NOMO-1 treated with dmso at 0.1 percent for 144 hours (cell line): ENCODE data around the gene NDOR1.

Experiments used
- DNase-seq: peaks from one replicate; lab custom pipeline; 2025; ENCODE audit not compliant: unreplicated experiment; lab: John Stamatoyannopoulos, UW

Gene NDOR1

GRCh38 chr9:137198051-137198901 lies 7.2 kb upstream of the NDOR1 start:
- DNase-seq = no peak

DNA sequence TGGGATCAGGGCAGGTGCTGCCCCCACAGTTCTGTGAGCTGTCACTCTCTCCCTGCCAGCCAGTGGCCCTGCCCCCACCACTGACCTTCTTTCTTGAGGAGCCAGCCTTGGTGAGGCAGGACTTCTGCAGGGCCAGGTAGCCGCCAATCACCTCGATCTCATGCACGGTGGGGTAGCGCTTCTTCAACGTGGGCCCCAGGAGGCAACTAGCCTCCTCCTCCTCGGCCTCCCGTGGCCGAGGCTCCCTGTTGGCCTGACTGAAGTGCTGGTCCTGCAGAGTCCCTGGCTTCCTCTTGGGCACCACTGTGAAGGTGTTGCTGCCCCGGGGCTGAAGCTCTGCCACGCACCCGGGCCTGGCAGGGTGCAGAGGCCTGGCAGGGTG lies 6.6 kb upstream of the NDOR1 start:
- no peak for DNase-seq

DNA sequence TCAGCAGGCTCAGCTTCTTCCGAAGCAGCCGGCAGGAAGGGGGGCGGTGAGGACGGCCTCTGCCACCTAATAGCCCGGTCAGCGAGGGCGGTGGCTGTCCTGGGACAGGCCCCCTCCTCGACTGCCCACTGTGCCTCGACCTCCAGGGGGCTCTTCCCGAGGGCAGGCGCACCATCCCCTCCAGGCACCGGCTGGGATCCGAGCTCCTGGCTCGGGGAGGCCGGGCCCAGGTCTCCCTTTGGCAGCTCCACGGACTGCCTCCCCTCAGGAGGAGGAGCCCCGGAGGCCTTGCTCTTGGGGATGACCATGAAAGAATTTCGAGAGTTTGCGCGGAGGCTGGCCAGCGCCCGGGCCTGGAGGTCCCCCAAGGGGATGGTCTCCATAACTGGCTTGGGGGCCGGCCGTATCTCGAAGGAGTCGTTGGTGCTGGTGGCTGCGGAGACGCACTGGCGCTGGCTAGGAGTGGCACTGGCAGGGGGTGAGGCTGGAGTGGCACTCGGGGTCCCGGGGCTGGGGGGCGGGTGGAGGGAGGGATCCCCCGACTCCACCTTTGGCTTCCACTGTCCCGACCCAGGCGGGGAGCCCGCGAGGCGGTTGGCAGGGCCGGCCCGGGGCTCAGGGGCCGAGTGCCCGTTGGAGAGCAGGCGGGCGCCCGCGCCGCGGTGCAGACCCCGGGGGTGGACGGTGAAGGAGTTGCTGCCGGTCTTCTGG lies 5.9 kb upstream of the NDOR1 start:
- no peak for DNase-seq

- peak; percentile 100 for DNase-seq
Measured at GRCh38 chr9:137200311-137201204, 4.9 kb upstream of the NDOR1 start, which contains the start of gene TPRN. Gene TPRN (minus strand): TSS chr9:137200741. CDS start chr9:137200711, 30 bp downstream.

- DNase-seq = no peak
Measured at GRCh38 chr9:137201205-137201868, 4.2 kb upstream of the NDOR1 start.

DNA sequence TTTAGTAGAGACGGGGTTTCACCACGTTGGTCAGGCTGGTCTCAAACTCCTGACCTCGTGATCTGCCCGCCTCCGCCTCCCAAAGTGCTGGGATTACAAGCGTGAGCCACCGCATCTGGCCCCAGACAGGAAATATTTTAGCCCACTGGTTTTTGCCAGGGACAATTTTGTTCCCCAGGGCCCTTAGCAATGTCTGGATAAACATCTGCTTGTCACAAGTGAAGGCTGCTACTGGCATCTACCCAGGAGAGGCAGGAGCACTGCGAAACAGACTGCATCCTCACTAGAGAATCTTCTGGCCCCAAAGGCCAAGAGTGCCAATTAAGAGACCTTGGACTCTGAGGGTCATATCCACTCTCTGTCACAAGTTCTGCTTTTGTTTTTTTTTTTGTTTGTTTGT lies 2.5 kb upstream of the NDOR1 start:
- no peak for DNase-seq

DNA sequence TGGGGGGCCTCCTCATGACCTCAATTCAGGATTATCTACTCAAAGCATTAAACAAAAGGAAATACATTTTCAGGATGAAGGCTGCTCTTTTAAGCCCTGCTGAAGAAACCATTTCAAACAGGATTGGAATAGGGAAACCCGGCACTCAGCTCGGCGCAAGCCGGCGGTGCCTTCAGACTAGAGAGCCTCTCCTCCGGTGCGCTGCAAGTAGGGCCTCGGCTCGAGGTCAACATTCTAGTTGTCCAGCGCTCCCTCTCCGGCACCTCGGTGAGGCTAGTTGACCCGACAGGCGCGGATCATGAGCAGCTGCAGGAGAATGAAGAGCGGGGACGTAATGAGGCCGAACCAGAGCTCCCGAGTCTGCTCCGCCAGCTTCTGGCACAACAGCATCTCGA lies 772 bp upstream of the NDOR1 start:
- DNase-seq = no peak

- no peak for DNase-seq
Measured at GRCh38 chr9:137206602-137207001, 1.1 kb downstream of the NDOR1 start.

- DNase-seq = no peak
Measured at GRCh38 chr9:137211532-137211931, 6.0 kb downstream of the NDOR1 start.

DNA sequence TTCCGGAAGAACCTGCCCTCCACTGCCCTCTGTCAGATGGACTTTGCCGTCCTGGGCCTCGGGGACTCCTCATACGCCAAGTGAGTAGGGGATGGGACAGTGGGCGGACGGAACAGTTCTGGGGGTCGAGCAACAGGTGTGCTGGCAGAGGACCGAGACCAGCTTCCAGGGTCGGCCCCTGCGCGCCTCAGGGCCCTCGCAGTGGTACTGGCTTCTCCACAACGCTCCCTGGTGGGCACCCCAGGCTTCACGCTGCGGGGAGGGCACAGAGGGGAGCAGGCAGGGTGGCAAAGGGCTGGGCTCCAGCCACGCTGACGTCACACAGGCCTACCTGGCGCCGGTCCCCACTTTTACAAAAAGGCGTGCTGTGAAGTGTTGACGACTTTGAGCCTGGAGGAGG lies 7.0 kb downstream of the NDOR1 start:
- no peak for DNase-seq

DNA sequence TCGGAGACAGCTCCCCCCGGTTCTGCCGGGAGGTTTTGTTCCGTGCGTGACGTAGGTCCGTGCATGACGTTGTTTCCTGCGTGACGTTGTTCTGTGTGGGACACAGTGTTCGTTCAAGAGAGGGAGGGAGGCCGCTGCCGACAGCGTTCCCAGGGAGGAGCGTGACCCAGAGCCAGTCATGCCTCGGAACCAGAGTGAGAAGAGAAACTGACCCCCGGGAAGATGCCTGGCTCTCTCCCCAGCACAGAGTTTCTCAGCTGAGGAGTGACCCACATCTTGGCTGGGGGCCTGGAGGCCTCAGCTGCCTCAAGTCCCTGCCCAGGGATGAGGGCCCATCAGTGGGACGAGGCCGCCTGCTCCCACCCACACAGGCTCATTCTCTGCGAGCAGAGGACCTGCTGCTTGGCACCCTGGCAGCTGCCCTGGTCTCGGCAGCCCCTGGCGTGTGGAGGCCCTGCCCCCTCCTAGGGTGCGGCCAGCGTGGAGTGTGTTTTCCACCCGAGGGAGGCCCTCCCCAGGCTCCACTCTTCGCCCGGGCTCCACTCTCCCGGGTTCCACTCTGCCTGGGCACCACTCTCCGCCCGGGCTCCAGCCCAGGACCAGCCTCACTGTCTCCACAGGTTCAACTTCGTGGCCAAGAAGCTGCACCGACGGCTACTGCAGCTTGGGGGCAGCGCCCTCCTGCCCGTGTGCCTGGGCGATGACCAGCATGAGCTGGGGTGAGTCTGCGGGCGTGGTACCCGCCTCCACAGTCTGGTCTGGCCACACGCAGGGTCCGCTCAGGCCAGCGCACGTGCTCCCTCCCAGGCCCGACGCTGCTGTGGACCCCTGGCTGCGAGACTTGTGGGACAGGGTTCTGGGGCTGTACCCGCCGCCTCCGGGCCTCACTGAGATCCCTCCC lies 7.9 kb downstream of the NDOR1 start:
- DNase-seq = no peak

DNA sequence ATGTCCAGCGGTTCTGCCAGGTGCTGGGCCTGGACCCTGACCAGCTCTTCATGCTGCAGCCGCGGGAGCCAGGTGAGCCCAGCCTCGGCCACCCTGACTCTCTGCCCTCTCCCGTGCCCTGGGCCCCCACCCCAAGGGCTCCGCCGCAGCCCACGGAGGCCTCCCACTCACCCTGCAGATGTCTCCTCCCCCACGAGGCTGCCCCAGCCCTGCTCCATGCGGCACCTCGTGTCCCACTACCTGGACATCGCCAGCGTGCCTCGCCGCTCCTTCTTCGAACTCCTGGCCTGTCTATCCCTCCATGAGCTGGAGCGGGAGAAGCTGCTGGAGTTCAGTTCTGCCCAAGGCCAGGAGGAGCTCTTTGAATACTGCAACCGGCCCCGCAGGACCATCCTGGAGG lies 9.1 kb downstream of the NDOR1 start:
- DNase-seq = no peak

- DNase-seq = no peak
Measured at GRCh38 chr9:137215196-137215986, 9.9 kb downstream of the NDOR1 start.

DNA sequence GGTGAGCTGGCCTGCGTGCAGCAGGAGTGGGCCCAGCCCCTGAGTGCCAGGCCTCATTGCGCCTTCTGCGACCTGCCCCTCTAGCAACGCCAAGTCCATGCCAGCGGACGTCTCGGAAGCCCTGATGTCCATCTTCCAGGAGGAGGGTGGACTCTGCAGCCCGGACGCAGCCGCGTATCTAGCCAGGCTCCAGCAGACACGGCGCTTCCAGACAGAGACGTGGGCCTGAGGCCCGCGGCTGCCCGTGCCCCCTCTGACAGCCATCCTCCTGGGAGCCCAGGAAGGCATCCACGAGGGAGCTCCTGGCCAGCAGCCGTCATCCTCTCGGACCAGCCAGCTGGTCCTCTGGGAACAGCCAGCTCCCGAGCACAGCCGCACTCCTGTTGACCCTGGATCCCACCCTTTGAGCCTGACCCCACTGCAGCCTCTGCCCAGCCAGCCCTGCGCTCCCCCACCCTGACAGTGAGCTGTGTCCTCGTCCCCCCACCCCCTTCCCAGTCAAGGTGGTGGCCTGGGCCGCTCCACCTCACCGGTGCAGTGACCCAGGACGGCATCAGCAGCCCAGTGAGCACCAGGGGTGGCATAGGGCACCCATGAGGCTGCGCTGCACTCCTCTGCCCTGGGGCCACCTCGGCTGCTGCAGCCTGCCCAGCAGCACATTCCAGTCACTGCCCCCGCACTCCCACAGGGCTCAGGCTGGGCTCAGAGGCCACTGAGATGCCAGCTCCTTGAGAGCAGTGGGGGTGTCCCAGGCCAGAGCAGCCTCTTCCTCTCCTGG lies 10.9 kb downstream of the NDOR1 start:
- no peak for DNase-seq

GRCh38 chr9:137217276-137218211 lies 12.0 kb downstream of the NDOR1 start:
- DNase-seq = no peak

- no peak for DNase-seq
Measured at GRCh38 chr9:137218212-137218753, 12.8 kb downstream of the NDOR1 start.

DNA sequence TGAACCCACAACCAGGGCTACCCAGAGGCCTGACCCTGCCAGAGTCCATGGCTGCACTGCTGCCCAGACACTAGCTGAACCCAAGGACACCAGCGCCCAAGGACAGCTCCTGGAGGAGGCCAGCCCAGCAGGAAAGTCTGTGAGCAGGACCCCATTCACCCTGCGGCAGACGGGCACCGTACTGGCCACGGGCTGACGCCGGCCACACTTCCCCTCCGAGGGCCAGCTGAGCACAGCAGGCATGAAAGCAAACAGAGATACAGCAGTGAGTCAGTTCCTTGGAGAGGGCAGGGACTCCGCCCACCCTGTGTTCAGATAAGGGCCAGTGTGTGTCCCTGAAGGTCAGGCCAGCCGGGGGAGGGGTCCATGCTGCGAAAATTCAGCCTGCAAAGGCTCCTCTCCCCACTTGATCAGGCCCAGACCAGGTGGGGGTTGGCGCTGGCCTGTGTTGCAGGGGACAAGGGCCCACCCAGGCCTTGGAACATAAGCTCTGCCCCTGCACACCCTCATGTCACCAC lies 13.3 kb downstream of the NDOR1 start:
- DNase-seq = no peak
